HL-60 (cell line): Measurements from ENCODE around the gene KCNJ16.

Source experiments
- GABPA ChIP-seq: IDR thresholded peaks from 2 replicates; pipeline ENCODE4 v1.6.1; 2012; ENCODE audit warnings: low read depth
- POLR2AphosphoS5 ChIP-seq: IDR thresholded peaks from 2 replicates; pipeline ENCODE4 v1.6.1; 2012; ENCODE audit warnings: low read depth
- SPI1 ChIP-seq: IDR thresholded peaks from 2 replicates; pipeline ENCODE4 v1.6.1; 2012; ENCODE audit warnings: low read depth, mild to moderate bottlenecking, borderline replicate concordance
- TF ChIP-seq, protein P1 (sequence below): IDR thresholded peaks from one replicate; pipeline ENCODE4 v1.5.1; 2011; ENCODE audit warnings: low read length, control low read depth, inconsistent platforms; ENCODE audit not compliant: insufficient read depth

DNA sequence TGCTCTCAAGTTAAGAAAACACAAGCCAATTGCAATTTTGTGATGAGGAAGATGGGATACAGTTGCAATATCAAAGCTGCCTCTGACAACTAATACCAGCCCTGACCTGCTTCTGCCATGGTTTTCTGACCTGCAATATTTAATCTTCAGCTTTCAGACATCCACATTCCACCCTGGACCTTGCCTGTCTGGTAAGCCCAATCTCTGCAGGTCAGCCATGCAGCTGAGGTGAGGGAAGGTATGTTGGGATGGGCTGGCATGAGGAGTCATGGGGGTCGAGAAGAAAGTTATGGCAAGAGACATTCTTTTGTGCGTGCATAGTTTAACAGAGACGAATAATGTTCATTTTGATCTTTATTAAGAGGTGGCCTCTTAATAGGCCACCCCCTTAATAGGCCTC, 31.5 kb downstream of the KCNJ16 start:
- TF ChIP-seq, protein P1, sequence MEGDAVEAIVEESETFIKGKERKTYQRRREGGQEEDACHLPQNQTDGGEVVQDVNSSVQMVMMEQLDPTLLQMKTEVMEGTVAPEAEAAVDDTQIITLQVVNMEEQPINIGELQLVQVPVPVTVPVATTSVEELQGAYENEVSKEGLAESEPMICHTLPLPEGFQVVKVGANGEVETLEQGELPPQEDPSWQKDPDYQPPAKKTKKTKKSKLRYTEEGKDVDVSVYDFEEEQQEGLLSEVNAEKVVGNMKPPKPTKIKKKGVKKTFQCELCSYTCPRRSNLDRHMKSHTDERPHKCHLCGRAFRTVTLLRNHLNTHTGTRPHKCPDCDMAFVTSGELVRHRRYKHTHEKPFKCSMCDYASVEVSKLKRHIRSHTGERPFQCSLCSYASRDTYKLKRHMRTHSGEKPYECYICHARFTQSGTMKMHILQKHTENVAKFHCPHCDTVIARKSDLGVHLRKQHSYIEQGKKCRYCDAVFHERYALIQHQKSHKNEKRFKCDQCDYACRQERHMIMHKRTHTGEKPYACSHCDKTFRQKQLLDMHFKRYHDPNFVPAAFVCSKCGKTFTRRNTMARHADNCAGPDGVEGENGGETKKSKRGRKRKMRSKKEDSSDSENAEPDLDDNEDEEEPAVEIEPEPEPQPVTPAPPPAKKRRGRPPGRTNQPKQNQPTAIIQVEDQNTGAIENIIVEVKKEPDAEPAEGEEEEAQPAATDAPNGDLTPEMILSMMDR, result no peak
- TF ChIP-seq GABPA (no peak), POLR2AphosphoS5 (no peak), SPI1 (no peak)
